Heart right ventricle (tissue), 16 donors: ENCODE data around the gene CDK5. TPM values are rescaled to one million over a fixed set of nuclear protein-coding genes. Genes with fewer than 3 reads are reported as not detected.

ENCODE experiments used
- ATAC-seq, 8 donors: fragments of 200-7000 bp; cut with Tn5 transposase; one replicate each; pipeline ENCODE4 v1.9.1; 2020; ENCODE audit warnings: mild to moderate bottlenecking in 8 of 8, moderate library complexity in 8 of 8, moderate number of reproducible peaks in 1 of 8
- DNase-seq, 2 donors: peaks; one replicate each; pipeline ENCODE4 v3.0.0-alpha.2; 2020
- H3K27ac ChIP-seq, 10 donors: fragments of 200-600 bp; sonication (generic) in 2 of 10; one replicate each; pipeline versions ENCODE4 v1.5.0 to v1.8.0; 2020 to 2022; ENCODE audit warnings: mild to moderate bottlenecking in 3 of 10
- H3K27me3 ChIP-seq, 7 donors: fragments of 200-600 bp; one replicate each; pipeline ENCODE4 v1.8.0; 2021 to 2022; ENCODE audit warnings: mild to moderate bottlenecking in 2 of 7
- H3K36me3 ChIP-seq, 9 donors: fragments of 200-600 bp; sonication (generic) in 1 of 9; one replicate each; pipeline versions ENCODE4 v1.5.0 to v1.8.0; 2020 to 2022; ENCODE audit warnings: mild to moderate bottlenecking in 2 of 9
- H3K4me1 ChIP-seq, 9 donors: fragments of 200-600 bp; sonication (generic) in 1 of 9; one replicate each; pipeline versions ENCODE4 v1.5.0 to v1.8.0; 2020 to 2022; ENCODE audit warnings: mild to moderate bottlenecking in 4 of 9
- H3K4me3 ChIP-seq, 10 donors: fragments of 200-600 bp; sonication (generic) in 2 of 10; one replicate each; pipeline versions ENCODE4 v1.5.0 to v1.8.0; 2020 to 2022; ENCODE audit warnings: mild to moderate bottlenecking in 7 of 10, moderate library complexity in 2 of 10
- H3K9me3 ChIP-seq, 11 donors: fragments of 200-600 bp in 10 of 11; sonication (generic) in 2 of 11; one replicate each; pipeline versions ENCODE4 v1.5.0 to v1.8.0; 2013 to 2022; ENCODE audit warnings: mild to moderate bottlenecking in 2 of 11, control low read depth in 1 of 11, moderate library complexity in 1 of 11
- CTCF ChIP-seq, 9 donors: fragments of 200-600 bp; sonication (generic) in 2 of 9; IDR thresholded peaks; one replicate each; pipeline versions ENCODE4 v1.5.0 to v1.8.0; 2021 to 2022; ENCODE audit warnings: antibody characterized with exemption in 9 of 9, mild to moderate bottlenecking in 5 of 9, moderate library complexity in 1 of 9
- WGBS, 2 donors: extraction: QIAGEN DNeasy Blood & Tissue Kit; methylation state at CpG; one replicate each; pipeline ENCODE4 v1.1.7; 2013; ENCODE audit warnings: inconsistent platforms in 1 of 2; 5-methylcytosine and 5-hydroxymethylcytosine counted together
- intact Hi-C, 10 donors: fragments of 100-400 bp; cut with DNase I; formaldehyde crosslinking; loops; one replicate each; pipeline versions ENCODE4 v1.11.1 to v1.14.2; 2022
- polyA plus RNA-seq, 2 donors: library from polyadenylated mRNA; stranded (reverse); fragments of 200-250 nt; gene quantifications; one replicate each; pipeline ENCODE4 v1.2.3, GENCODE V29; 2013
- total RNA-seq, 10 donors: library from RNA; stranded (reverse); fragmentation: NEBNext Ultra II Directional in 3 of 10; extraction: Animal tissue kit (Norgen Biotek cat#: 25700) in 3 of 10; gene quantifications; one replicate each; pipeline versions ENCODE4 v1.2.1 to v1.2.4, GENCODE V29; 2021 to 2023
- donor health status: Arrhythmogenic right ventricular cardiomyopathy.
- donor health status: ischemic (EF 13 %, LVEDD 7.1; RV severe dilation, severe dysfunction).
- donor health status: healthy with polysubstance abuse.
- donor health status: DM: no; HTN: yes; CAD: no.
- donor health status: DM: no; HTN: no; CAD: no.
- donor health status: ischemic (EF 25% LVEDD 6.9; RV normal size, moderate dysfunction).
- donor health status: ischemic (EF 25% LVEDD 5.7; RV mildly dilated, moderate dysfunction).
- donor health status: healthy.
- donor health status: DM: yes; HTN: yes; CAD: no.
- donor health status: Ischemic cardiomyopathy.
- donor health status: ischemic (EF 35%, LVEDD 5.7; RV mildly dilated, moderate dysfunction).
- donor health status: nonischemic (EF 11% LVEDD 7.7; RV severe dilation, severe dysfunction).
- donor health status: DM: yes; HTN: yes; CAD: no.
- donor health status: PGD.
- donor health status: ischemic (EF 29% LVEDD 5.4; RV normal size, mild dysfunction).
- donor health status: nonischemic (EF 23%, LVEDD 6.1; RV moderate dilation, normal function).

Gene CDK5
- total and polyA plus RNA-seq, 12 donors = 5.0 to 11.3 (median 7.6) TPM

- Histone ChIP-seq H3K36me3 (peaks cover 0 to 14% (median 0%) of the 10 kb centered on the region in 9 donors), H3K9me3 (no peaks in the 10 kb centered on the region), H3K4me3 (peak overlapping the region in 9 of 10 donors; percentile 3 to 37 (median 24)), H3K27ac (no peak overlapping the region), H3K27me3 (peaks cover 0 to 58% (median 49%) of the 10 kb centered on the region in 7 donors), H3K4me1 (peaks cover 9 to 43% (median 25%) of the 10 kb centered on the region in 9 donors)
- intact Hi-C loops = loop anchor here in 4 of 10 donors (5.0 to 10.0 kb wide), 4 partner anchors 54 to 241 kb away; no protein-coding TSS in a partner anchor
- ATAC-seq (peak in 5 of 8 donors; percentile 6 to 27 (median 25)), DNase-seq (no peak)
- WGBS, 2 donors = 1% methylated on average over 73 to 82 of the region's 82 CpGs
- peak in 1 of 9 donors; percentile 25 for TF ChIP-seq CTCF (IDR thresholded peaks at IDR 0.05)
These were observed 39.1 kb downstream of the CDK5 start for GRCh38 chr7:151018421-151019129.

- H3K4me3 ChIP-seq = peak overlapping the region in 7 of 10 donors; percentile 9 to 37 (median 22)
- peaks cover 0 to 56% (median 53%) of the 10 kb centered on the region in 7 donors for H3K27me3 ChIP-seq
- H3K27ac ChIP-seq = no peak overlapping the region
- peak; percentile 85 to 97 (median 95) for TF ChIP-seq CTCF (IDR thresholded peaks at IDR 0.05)
- WGBS, 2 donors = 3% methylated on average over 34 of the region's 34 CpGs
- peak; percentile 55 to 80 (median 69) for ATAC-seq
- peaks cover 0 to 15% (median 0%) of the 10 kb centered on the region in 9 donors for H3K36me3 ChIP-seq
- intact Hi-C loops = loop anchor here in 4 of 10 donors (5.0 to 10.0 kb wide), 4 partner anchors 53 to 241 kb away; no protein-coding TSS in a partner anchor
- H3K4me1 ChIP-seq = peaks cover 9 to 49% (median 31%) of the 10 kb centered on the region in 9 donors
- no peaks in the 10 kb centered on the region for H3K9me3 ChIP-seq
- peak; percentile 67 to 77 for DNase-seq
These were observed 39.7 kb downstream of the CDK5 start for GRCh38 chr7:151017953-151018420.

GRCh38 chr7:151017370-151017952 is 40.2 kb downstream of the CDK5 start:
- H3K9me3 ChIP-seq = no peaks in the 10 kb centered on the region
- intact Hi-C loops = loop anchor here in 4 of 10 donors (5.0 to 10.0 kb wide), 4 partner anchors 53 to 240 kb away; no protein-coding TSS in a partner anchor
- ATAC-seq = no peak
- H3K4me1 ChIP-seq = peaks cover 9 to 54% (median 34%) of the 10 kb centered on the region in 9 donors
- no peak overlapping the region for H3K27ac ChIP-seq
- H3K27me3 ChIP-seq = peaks cover 0 to 56% (median 53%) of the 10 kb centered on the region in 7 donors
- H3K4me3 ChIP-seq = peak overlapping the region in 1 of 10 donors; percentile 37
- TF ChIP-seq CTCF (IDR thresholded peaks at IDR 0.05) = no peak
- peaks cover 0 to 19% (median 0%) of the 10 kb centered on the region in 9 donors for H3K36me3 ChIP-seq
- WGBS, 2 donors = 47 to 48% methylated on average over 13 of the region's 13 CpGs
- DNase-seq = no peak

GRCh38 chr7:151016942-151017341 is 40.8 kb downstream of the CDK5 start:
- 77 to 83% methylated on average over 15 of the region's 15 CpGs for WGBS, 2 donors
- H3K27ac ChIP-seq = no peak overlapping the region
- peaks cover 0 to 59% (median 49%) of the 10 kb centered on the region in 7 donors for H3K27me3 ChIP-seq
- H3K4me3 ChIP-seq = no peak overlapping the region
- ATAC-seq (no peak), DNase-seq (no peak)
- H3K4me1 ChIP-seq = peaks cover 9 to 59% (median 34%) of the 10 kb centered on the region in 9 donors
- intact Hi-C loops = loop anchor here in 4 of 10 donors (5.0 to 10.0 kb wide), 4 partner anchors 52 to 240 kb away; no protein-coding TSS in a partner anchor
- no peaks in the 10 kb centered on the region for H3K9me3 ChIP-seq
- peaks cover 0 to 20% (median 0%) of the 10 kb centered on the region in 9 donors for H3K36me3 ChIP-seq
- TF ChIP-seq CTCF (IDR thresholded peaks at IDR 0.05) = no peak
